ENCODE measurements around the gene COLGALT1. TPM values are rescaled to one million over a fixed set of nuclear protein-coding genes. Genes with fewer than 3 reads are reported as not detected.
"Not testable (repeated sequence)": the region's sequence is repeated elsewhere in the genome, so short reads cannot be mapped to it uniquely, and the experiment has no call there.

COLGALT1 gene
- total RNA-seq, 1 donor from 2014 or later: 74.5 TPM

DNA sequence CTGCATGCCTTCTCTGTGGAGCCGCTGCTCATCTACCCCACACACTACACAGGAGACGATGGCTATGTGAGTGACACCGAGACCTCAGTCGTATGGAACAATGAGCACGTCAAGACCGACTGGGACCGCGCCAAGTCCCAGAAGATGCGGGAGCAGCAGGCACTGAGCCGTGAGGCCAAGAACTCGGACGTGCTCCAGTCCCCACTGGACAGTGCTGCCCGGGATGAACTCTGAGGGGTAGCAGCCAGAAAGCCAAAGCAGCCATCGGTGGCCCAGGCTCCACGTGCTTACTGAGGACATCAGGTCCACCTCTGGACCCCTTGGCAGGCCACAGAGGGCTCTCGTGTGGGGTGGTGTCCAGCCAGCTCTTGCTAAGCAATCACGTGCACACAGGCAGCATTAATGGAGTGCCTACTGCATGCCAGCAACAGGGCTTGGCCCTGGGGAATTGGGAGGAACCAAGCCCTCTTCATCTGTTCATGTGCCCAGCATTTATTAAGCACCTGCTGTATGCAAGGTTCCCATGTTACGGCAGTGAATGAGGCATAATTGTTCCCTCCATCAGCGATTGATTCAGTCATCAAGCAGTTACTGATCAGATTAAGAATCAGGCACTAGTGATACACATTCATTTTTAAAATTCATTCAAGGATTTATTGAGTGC lies 25.9 kb downstream of the COLGALT1 start:
- DNase-seq: no peak
- Mint-ChIP-seq H3K9me3 (ENCODE audit: unreplicated experiment) (peaks cover 2% of the 10 kb centered on the region), H3K27me3 (ENCODE audit: unreplicated experiment) (peaks cover 4% of the 10 kb centered on the region), H3K36me3 (ENCODE audit: unreplicated experiment) (no peaks in the 10 kb centered on the region), H3K4me3 (ENCODE audit: unreplicated experiment) (no peak overlapping the region), H3K4me1 (ENCODE audit: low read depth, unreplicated experiment) (peaks cover 6% of the 10 kb centered on the region), H3K27ac (ENCODE audit: unreplicated experiment) (no peak overlapping the region)
- TF ChIP-seq, protein P1, sequence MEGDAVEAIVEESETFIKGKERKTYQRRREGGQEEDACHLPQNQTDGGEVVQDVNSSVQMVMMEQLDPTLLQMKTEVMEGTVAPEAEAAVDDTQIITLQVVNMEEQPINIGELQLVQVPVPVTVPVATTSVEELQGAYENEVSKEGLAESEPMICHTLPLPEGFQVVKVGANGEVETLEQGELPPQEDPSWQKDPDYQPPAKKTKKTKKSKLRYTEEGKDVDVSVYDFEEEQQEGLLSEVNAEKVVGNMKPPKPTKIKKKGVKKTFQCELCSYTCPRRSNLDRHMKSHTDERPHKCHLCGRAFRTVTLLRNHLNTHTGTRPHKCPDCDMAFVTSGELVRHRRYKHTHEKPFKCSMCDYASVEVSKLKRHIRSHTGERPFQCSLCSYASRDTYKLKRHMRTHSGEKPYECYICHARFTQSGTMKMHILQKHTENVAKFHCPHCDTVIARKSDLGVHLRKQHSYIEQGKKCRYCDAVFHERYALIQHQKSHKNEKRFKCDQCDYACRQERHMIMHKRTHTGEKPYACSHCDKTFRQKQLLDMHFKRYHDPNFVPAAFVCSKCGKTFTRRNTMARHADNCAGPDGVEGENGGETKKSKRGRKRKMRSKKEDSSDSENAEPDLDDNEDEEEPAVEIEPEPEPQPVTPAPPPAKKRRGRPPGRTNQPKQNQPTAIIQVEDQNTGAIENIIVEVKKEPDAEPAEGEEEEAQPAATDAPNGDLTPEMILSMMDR (IDR thresholded peaks at IDR 0.05; ENCODE audit: partially characterized antibody, unreplicated experiment): no peak

DNA sequence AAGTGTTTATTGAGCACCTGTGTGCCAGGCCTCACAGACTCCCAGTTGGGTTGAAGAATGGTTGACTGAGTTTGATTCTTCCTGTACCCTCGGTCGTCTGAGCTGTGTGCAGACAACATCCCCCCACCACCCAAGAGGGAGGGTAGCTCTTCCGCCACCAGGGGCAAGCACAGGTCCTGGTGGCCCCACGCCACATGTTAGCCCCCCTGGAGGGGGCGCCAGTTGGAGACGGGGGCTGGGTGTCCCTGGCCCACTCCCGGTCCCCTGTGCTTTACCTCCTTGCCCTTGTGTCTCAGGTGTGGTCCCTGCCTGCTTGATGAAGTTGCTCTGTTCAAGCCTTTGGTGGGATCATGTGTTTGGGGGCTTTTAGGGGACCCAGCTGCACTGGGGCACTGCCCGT lies 27.2 kb downstream of the COLGALT1 start:
- no peaks in the 10 kb centered on the region for H3K36me3 Mint-ChIP-seq (ENCODE audit: unreplicated experiment)
- H3K27ac Mint-ChIP-seq (ENCODE audit: unreplicated experiment): no peak overlapping the region
- TF ChIP-seq, protein P1 (IDR thresholded peaks at IDR 0.05; ENCODE audit: partially characterized antibody, unreplicated experiment): no peak
- peaks cover 2% of the 10 kb centered on the region for H3K9me3 Mint-ChIP-seq (ENCODE audit: unreplicated experiment)
- no peak for DNase-seq
- H3K4me1 Mint-ChIP-seq (ENCODE audit: low read depth, unreplicated experiment): peaks cover 3% of the 10 kb centered on the region
- H3K4me3 Mint-ChIP-seq (ENCODE audit: unreplicated experiment): no peak overlapping the region
- peaks cover 4% of the 10 kb centered on the region for H3K27me3 Mint-ChIP-seq (ENCODE audit: unreplicated experiment)

- no peak overlapping the region for H3K4me3 Mint-ChIP-seq (ENCODE audit: unreplicated experiment)
- no peak for DNase-seq
- H3K27ac Mint-ChIP-seq (ENCODE audit: unreplicated experiment): no peak overlapping the region
- no peaks in the 10 kb centered on the region for H3K36me3 Mint-ChIP-seq (ENCODE audit: unreplicated experiment)
- H3K27me3 Mint-ChIP-seq (ENCODE audit: unreplicated experiment): peaks cover 4% of the 10 kb centered on the region
- TF ChIP-seq, protein P1 (IDR thresholded peaks at IDR 0.05; ENCODE audit: partially characterized antibody, unreplicated experiment): no peak
- H3K9me3 Mint-ChIP-seq (ENCODE audit: unreplicated experiment): peaks cover 2% of the 10 kb centered on the region
- H3K4me1 Mint-ChIP-seq (ENCODE audit: low read depth, unreplicated experiment): peaks cover 3% of the 10 kb centered on the region
Measured at GRCh38 chr19:17584132-17584531, 28.7 kb downstream of the COLGALT1 start.

DNA sequence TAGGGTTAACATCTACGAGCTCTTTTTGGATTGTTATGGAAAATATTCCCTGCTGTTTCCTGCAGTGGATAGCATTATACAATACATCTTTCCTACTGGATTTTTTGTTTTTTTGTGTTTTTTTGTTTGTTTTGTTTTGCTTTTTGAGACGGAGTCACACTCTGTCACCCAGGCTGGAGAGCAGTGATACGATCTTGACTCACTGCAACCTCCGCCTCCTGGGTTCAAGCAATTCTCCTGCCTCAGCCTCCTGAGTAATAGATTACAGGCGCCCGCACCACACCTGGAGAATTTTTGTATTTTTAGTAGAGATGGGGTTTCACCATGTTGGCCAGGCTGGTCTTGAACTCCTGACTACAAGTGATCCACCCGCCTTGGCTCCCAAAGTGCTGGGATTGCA lies 29.9 kb downstream of the COLGALT1 start:
- not testable (repeated sequence) for H3K36me3 Mint-ChIP-seq (ENCODE audit: unreplicated experiment); H3K9me3 Mint-ChIP-seq (ENCODE audit: unreplicated experiment); H3K27me3 Mint-ChIP-seq (ENCODE audit: unreplicated experiment); H3K27ac Mint-ChIP-seq (ENCODE audit: unreplicated experiment); H3K4me3 Mint-ChIP-seq (ENCODE audit: unreplicated experiment); H3K4me1 Mint-ChIP-seq (ENCODE audit: low read depth, unreplicated experiment); DNase-seq

DNA sequence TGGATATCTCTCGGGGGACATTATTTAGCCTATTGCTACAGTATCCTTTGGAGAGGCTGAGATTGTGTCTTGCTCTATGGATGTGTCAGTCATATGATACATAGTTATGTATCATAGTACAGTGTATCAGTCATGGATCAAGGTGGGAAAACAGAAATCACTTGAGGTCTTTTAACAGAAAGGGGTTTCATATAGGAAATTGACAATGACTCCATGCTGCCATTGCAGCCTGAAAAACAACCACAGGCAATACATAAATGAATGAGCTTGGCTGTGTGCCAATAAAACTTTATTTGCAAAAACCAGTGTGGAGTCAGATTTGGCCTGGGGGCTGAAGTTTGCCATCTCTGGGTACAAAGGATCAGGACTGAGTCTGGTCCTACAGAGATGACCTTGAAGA lies 35.4 kb downstream of the COLGALT1 start:
- Mint-ChIP-seq H3K36me3 (ENCODE audit: unreplicated experiment) (no peaks in the 10 kb centered on the region), H3K27ac (ENCODE audit: unreplicated experiment) (no peak overlapping the region), H3K4me1 (ENCODE audit: low read depth, unreplicated experiment) (no peaks in the 10 kb centered on the region), H3K9me3 (ENCODE audit: unreplicated experiment) (peaks cover 2% of the 10 kb centered on the region), H3K4me3 (ENCODE audit: unreplicated experiment) (no peak overlapping the region), H3K27me3 (ENCODE audit: unreplicated experiment) (peaks cover 3% of the 10 kb centered on the region)
- TF ChIP-seq, protein P1 (IDR thresholded peaks at IDR 0.05; ENCODE audit: partially characterized antibody, unreplicated experiment): no peak
- DNase-seq: no peak

DNA sequence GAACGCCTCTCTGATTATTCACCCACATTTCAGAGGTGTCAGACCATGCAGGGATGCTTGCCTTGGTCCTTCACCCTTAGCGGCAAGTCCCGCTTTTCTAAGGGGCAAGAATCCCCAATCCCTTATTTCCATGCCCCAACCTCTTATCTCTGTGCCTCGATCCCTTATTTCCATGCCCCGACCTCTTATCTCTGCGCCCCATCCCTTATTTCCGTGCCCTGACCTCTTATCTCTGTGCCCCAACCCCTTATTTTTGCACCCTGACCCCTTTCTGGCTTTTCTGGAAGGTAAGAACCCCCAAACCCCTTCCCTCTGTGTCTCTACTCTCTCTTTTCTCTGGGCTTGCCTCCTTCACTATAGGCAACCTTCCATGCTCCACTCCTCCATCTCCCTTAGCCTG lies 38.8 kb downstream of the COLGALT1 start:
- H3K4me1 Mint-ChIP-seq (ENCODE audit: low read depth, unreplicated experiment); H3K4me3 Mint-ChIP-seq (ENCODE audit: unreplicated experiment); H3K9me3 Mint-ChIP-seq (ENCODE audit: unreplicated experiment); DNase-seq; H3K27ac Mint-ChIP-seq (ENCODE audit: unreplicated experiment); H3K27me3 Mint-ChIP-seq (ENCODE audit: unreplicated experiment); H3K36me3 Mint-ChIP-seq (ENCODE audit: unreplicated experiment): not testable (repeated sequence)

DNA sequence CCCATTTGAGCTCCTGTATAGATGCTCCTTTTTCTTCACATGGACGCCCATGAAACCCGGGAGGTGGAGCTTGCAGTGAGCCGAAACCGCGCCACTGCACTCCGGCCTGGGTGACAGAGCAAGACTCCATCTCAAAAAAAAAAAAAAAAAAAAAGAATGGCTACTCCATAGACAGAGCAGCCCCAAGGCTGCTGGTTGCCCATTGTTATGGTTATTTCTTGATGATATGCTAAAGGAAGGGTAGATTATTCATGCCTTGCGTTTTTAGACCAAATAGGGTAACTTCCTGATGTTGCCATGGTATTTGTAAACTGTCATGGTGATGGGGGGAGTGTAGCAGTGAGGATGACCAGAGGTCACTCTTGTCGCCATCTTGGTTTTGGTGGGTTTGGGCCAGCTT lies 42.6 kb downstream of the COLGALT1 start:
- H3K27ac Mint-ChIP-seq (ENCODE audit: unreplicated experiment); H3K4me1 Mint-ChIP-seq (ENCODE audit: low read depth, unreplicated experiment); H3K4me3 Mint-ChIP-seq (ENCODE audit: unreplicated experiment); H3K27me3 Mint-ChIP-seq (ENCODE audit: unreplicated experiment); H3K9me3 Mint-ChIP-seq (ENCODE audit: unreplicated experiment); DNase-seq; H3K36me3 Mint-ChIP-seq (ENCODE audit: unreplicated experiment): not testable (repeated sequence)

Data from glutamatergic neuron (in vitro differentiated cells).